Activated CD8-positive, alpha-beta memory T cell treated with anti-CD3 and anti-CD28 coated beads, Interleukin-2, amount 50 U/mL, for 1 hour (primary cell): ENCODE results near the gene ANKRD27.
"Not testable (repeated sequence)": the region's sequence is repeated elsewhere in the genome, so short reads cannot be mapped to it uniquely, and the experiment has no call there.

Experiments used
- DNase-seq: peaks from one replicate; pipeline ENCODE4 v3.0.0-alpha.2; 2020; ENCODE audit errors: extremely low read depth

The ANKRD27 gene

GRCh38 chr19:32674931-32675719 is at the start of gene ANKRD27:
TSS of gene ANKRD27 (minus strand) at chr19:32675180. CDS start at chr19:32659015, 16,165 bp downstream.
- DNase-seq: peak; percentile 94

DNA sequence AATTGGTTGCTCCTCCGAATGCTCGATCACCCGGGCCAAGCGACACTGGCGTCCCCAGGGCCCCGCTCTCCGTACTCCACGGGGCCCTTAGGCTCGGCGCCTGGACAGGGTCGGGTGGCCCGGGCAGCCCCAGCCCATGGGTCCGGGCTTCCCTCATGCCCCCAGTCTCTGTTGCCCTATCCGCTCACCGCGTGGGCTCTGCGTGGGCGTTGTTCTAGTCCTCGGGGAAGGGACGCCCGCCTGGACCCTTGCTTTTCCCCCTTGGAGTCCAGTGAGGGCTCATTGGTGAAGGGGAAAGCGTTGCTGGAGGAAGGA is 45.9 kb upstream of the ANKRD27 start:
- DNase-seq: no peak

- no peak for DNase-seq
Observed at GRCh38 chr19:32720216-32720935, 45.4 kb upstream of the ANKRD27 start.

DNA sequence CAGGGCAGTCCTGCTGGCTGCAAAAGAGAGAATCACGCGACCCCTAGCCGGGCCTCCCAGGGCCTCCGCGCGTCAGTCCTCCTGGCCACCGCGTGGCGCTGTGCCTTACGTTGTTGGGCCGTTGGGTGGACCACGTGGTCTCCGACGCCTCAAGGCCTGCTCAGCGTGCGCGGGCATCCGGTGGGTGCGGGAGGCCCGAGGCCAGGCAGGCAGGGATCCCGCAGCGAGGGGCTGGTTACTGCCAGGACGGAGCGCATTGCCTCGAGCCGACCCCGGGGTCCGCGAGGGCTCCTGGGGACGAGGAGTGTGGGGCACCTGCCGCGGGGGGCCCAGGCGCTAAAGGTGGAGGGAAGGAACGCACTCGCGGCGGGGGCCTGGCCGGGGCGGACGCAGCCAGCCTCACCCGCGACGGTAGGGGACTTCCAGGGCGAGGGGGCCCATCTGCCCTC is 44.7 kb upstream of the ANKRD27 start, which contains the start of gene TDRD12:
TSS of gene TDRD12 (plus strand) at position 157 of the 449 bp plus-strand sequence. CDS start 306 bp downstream, outside the sequence.
- no peak for DNase-seq

- DNase-seq: no peak
Observed at GRCh38 chr19:32718286-32718685, 43.3 kb upstream of the ANKRD27 start.

GRCh38 chr19:32717496-32717895 is 42.5 kb upstream of the ANKRD27 start:
- no peak for DNase-seq

- DNase-seq: not testable (repeated sequence)
Observed at GRCh38 chr19:32716203-32716602, 41.2 kb upstream of the ANKRD27 start.

GRCh38 chr19:32711747-32712146 is 36.8 kb upstream of the ANKRD27 start:
- no peak for DNase-seq

GRCh38 chr19:32709032-32709431 is 34.1 kb upstream of the ANKRD27 start:
- DNase-seq: no peak

DNA sequence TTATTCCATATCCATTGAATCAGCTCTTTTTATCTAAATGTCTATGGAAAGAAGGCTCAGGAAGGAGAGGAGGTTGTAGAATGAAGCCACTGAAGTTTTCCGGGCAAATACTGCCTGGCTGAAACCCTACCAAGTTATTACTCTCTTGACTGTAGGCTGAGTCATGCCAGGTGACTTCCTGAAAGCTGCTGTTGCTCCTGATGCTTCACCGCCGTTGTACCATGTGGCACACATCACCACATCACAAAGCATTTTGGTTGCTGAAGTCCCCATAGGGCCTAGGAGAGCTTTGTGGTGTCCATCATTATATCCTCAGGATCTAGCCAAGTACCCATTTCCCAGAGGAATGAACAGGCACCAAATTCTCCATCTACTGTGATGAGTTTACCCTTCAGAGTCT is 33.5 kb upstream of the ANKRD27 start:
- DNase-seq: no peak

- DNase-seq: not testable (repeated sequence)
Observed at GRCh38 chr19:32704006-32704405, 29.0 kb upstream of the ANKRD27 start.

DNA sequence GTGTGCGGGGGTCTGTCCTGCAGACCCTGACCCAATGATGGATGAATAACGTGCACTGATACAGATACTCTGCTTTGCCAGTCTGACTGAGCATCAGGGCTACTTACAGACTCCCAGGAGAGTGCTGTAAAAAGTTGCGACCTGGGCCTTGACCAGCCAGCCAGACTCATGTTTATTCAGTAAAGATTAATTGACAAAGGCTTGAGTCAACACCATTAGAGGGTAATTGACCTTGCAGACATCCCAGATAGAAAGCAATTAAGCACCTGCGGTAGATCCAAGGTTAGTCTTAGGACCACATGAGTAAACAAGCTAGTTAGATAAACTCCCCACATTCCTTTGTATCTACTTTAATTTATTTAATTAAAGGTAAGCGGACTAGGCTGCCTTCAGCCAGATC is 27.0 kb upstream of the ANKRD27 start:
- no peak for DNase-seq

DNA sequence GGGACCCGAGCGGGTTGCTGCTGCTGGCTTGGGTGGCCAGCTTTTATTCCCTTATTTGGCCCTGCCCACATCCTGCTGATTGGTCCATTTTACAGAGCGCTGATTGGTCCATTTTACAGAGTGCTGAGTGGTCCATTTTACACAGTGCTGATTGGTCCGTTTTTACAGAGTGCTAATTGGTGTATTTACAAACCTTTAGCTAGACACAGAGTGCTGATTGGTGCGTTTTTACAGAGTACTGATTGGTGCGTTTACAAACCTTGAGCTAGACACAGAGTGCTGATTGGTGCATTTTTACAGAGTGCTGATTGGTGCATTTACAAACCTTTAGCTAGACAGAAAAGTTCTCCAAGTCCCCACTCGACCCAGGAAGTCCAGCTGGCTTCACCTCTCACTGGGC is 25.1 kb upstream of the ANKRD27 start:
- DNase-seq: not testable (repeated sequence)

- not testable (repeated sequence) for DNase-seq
Observed at GRCh38 chr19:32696771-32697170, 21.8 kb upstream of the ANKRD27 start.

GRCh38 chr19:32695506-32695905 is 20.5 kb upstream of the ANKRD27 start:
- not testable (repeated sequence) for DNase-seq

GRCh38 chr19:32694851-32695250 is 19.9 kb upstream of the ANKRD27 start:
- DNase-seq: not testable (repeated sequence)

DNA sequence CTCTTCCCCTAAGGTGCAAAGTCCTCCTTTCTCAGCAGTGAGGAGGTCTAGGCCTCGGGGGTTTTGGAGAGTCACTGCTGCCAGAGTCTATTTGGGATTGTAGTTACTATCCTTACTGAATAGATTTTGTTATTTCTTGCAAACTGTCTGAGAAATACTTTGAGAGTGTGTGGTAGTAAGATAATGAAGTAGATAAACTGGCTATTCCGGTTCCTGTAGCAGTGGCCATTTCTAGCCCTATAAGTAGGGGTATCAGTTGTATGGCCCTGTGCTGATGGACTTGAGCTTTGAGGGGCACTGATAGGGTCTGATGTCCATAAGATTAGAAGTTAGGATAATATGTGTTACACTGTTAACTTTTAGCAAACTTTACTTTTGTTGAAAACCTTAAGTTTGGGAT is 19.3 kb upstream of the ANKRD27 start:
- DNase-seq: not testable (repeated sequence)

- DNase-seq: not testable (repeated sequence)
Observed at GRCh38 chr19:32693151-32694108, 18.4 kb upstream of the ANKRD27 start.

GRCh38 chr19:32692727-32693061 is 17.7 kb upstream of the ANKRD27 start:
- DNase-seq: no peak

- no peak for DNase-seq
Observed at GRCh38 chr19:32691952-32692726, 17.2 kb upstream of the ANKRD27 start.

- no peak for DNase-seq
Observed at GRCh38 chr19:32691291-32691951, 16.4 kb upstream of the ANKRD27 start, which contains the start of gene NUDT19. TSS of gene NUDT19 (plus strand) at chr19:32691821. CDS start at chr19:32691961, 140 bp downstream.
